Measurements from ENCODE around the gene MACROD2.

MACROD2 gene

GRCh38 chr20:15201602-15202001 is 1206.3 kb downstream of the MACROD2 start:
- DNase-seq: no peak

DNA sequence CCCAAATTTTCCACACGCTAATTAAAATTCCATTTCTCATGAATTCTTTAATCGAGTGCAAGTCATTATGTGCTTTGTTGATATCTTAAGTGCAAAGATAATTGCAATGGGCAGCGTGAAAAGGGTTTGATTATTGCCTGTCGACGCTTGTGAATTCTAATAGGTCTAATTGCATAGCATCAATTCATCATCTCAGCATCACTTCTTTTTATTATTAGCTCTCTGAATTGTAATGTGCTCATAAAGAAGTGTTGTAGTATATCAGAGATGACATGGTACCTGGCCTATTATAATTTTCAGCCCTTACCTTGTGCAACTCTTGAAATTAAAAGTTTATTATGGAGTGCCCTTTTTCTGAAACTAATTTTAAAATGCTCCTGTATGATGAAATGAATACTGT is 1208.9 kb downstream of the MACROD2 start:
- DNase-seq: no peak

DNA sequence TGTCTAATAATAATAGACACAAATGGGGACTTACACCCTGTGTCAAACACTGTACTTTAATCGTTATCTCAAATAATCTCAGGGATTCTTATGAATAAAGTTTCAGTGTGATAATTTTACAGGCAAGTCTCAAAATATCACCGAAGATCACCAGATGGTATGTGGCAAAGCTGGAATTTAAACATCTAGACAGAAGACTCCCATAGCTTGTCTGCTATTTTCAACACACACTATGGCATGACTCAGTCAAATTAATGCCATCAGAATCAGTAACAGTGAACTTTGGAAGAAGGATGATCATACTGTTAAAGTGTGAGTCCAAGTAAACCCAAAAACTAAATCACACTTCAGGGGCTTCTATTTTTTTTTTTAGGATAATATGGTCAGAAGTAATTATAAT is 1209.7 kb downstream of the MACROD2 start:
- DNase-seq: no peak

GRCh38 chr20:15205719-15206118 is 1210.4 kb downstream of the MACROD2 start:
- DNase-seq: no peak

DNA sequence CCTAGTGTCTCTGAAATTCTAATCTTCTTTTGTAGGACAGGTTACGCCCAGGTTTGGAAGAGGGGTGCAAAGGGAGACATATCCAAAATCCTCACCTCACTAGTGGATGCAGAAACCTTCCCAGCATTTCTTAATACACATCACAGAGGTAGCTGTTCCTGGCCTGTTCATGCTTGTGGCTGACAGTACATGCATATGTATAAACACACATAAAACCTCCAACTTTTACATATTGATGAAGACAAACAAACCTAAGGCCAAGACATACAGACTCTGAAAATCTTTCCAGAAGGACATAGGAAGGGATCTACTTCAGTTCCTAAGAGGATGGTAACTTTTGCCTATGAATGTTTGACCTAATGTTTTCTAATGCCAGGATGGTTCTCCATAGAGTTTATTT is 1214.2 kb downstream of the MACROD2 start:
- DNase-seq: no peak

DNA sequence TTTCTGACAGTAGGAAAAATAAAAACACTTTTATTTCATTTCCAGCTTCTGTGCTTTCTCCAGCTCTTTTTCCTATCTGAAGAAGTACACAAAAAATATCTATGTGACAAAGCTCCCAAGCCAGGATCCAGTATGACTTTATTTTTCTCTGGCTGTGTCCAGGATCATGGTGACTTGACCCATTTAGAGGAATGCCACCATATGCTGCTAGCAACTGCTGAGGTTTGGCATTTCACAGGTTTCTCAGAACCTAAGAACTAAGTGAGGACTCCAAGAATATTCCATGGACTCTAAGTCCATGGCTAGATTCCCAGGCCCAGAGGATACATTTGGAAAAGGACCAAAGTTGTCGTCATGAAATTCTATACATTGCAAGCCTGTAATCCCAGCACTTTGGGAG is 1218.7 kb downstream of the MACROD2 start:
- no peak for DNase-seq

- DNase-seq: no peak
These were observed 1224.8 kb downstream of the MACROD2 start for GRCh38 chr20:15220009-15220656.

DNA sequence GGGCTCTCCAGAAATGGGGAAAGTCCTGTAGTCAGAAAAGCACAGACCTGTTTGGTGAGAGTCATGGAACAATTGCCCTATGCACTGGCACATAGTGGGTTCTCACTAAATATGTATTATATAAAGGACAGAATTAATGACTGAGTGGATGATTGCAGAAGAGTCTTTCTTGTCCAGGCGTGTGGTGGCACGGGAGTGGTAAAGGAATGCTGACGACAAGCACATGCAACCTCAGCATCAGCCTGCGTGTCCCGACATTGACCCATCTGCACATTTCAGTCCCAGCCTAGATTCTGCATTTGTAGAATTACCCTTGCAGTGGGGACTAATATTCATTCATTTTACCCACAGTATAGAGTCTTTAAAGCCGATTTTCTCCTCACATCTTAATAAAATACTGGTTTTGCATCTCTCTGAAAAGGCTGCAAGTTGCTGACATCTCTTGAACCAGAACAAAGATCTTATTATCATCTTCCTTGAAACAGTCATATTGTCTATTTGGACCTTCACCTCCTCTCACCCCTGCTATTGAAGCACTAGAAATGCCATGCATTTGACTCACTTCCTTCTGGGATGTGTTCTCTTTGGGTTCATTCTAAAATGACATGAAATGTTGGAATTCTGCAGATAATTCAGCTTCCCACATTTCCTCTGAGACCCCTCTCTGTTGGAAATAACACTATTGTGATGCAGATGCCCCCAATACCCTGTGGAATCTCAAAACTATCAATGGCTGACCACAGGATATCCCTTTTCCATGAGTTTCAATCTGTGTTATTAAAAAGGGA is 1225.7 kb downstream of the MACROD2 start:
- no peak for DNase-seq

DNA sequence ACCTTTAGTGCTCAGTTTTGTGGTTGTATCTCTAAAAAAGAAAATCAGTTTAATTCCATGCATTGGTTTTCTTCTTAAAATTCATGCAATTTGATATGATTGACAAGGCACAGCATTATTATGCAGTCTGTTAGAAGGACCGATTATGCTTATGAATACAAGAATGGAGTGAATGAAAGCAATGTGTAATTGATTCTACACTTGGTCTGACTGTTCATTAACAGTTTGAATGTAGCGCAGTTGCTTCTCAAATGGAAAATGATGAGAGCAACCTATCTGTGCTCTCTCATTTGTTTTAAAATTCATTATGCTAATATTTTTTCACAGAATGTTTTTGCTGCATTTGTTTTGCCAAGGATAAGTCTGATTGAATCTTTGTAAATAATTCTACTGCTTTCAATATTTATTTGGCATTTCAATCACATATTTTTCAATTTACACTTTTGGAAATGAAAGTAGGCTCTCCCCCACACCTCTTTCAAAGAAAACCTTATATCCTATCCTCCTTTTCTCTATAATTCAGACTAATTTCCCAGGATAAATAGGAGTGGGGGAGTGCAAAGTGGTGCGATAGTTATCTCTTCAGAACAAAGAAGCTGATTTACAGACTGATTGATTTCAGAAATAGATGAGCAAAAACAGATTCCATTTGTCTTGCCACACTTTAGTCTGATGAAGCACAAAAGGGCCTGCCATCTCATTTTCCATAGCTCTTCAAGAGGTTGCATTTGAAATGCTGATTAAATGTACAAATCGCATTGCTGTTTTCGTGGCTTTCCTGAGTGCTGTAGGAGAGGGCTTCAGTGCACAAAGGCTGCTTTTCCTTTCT is 1227.4 kb downstream of the MACROD2 start:
- no peak for DNase-seq

GRCh38 chr20:15224199-15224598 is 1228.9 kb downstream of the MACROD2 start:
- no peak for DNase-seq

DNA sequence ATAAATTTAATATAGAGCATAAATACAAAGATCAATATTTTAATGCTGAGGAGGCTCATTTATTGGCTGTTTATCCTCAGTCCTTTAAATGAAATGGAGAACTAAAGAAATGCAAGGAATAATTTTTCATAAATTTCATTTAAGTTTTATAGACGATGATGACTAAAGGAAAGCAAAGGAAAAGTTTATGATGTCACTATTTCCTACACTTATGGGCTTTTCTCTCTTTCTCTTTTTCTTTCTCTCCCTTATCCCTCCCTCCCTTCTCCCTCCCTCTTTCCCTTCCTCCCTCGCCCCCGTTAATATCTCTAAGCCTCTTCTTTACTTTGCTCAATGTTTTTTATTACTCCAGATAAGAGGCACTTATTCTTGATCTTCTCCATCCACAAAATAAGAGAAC is 1231.8 kb downstream of the MACROD2 start:
- DNase-seq: no peak

DNA sequence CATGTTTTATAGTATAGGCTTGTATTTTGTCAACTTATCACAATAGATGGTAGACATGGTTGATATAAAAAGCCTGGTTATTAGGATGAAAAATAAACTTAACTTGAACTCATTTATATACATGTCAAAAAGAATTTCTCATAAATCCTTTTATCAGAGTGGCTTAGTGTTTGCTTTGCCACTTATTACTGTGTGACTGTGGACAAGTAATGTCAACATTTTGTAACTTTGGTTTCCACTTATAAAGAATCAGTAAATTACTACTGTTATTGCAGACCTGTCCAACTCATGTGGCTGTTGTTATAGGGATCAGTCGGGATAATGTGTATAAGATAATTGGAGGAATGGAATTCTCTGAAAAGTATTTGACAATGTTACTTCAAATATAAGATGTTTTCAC is 1236.9 kb downstream of the MACROD2 start:
- DNase-seq: no peak

DNA sequence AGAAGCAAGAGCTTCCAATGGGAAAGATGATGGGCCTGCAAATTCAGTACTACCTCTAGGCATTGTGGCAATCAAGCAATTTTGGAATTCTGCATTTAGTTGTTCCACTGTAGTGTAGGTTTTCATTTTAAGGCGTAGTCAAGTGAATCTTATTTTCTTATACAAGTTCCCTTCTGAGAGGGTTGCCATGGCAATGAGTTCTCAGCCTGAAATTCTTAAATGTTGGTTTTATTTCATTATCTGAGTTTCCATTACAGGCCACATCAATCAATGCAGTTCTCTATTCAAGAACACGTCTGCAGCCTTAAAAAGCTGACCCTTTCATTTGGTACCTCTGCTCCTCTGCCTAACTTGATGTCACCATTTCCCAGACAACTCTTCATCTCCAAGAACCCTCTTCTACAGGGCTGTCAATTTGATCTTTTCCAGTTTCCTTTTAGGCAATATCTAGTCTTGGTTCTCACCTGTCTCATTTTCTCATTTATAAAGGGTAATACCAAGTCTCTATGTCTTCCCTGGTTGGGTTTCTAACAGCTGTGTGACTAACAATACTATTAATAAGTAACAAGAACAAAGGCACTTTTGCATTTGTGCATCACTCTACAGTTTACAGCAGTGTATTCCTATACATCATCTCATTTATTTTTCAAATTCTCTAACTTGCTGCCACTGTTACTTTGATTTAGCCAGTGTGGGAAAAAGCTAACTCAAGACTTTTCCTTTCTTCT is 1240.3 kb downstream of the MACROD2 start:
- DNase-seq: no peak

DNA sequence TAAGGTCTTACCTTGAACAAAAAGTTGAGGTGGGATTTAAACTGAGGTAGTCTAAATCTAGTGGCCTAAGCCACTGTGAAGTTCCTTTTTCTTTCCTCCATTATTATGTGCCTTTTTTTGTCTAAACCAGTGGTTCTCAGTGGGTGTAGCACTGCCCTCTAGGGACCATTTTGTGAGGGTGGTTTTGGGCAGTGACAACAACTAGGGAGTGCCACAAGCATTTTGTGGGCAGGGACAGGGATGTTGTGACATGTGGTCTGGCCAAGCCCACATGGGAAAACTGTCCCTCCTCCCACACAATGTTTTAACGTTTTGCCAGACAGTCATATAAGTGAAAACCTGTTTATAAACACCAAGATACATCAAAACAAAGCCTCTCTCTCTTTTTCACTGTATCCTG is 1241.5 kb downstream of the MACROD2 start:
- DNase-seq: no peak

- DNase-seq: no peak
These were observed 1244.4 kb downstream of the MACROD2 start for GRCh38 chr20:15239542-15240206.

DNA sequence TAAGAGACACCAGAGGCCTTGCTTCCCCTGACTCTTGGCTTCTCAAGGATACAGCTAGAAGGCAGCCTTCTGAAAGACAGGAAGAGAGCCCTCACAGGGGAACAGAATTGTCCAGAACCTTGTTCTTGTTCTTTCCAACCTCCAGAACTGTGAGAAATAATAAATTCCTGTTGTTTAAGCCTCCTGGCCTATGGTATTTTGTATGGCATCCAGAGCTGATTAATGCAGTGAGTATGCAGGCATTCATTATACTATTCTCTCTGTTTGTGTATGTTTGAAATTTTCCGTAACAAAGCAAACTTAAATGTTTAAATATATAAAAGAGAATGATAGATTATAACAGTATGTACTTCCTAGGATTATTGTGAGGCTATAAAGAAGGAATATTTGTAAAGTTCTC is 1245.5 kb downstream of the MACROD2 start:
- no peak for DNase-seq

DNA sequence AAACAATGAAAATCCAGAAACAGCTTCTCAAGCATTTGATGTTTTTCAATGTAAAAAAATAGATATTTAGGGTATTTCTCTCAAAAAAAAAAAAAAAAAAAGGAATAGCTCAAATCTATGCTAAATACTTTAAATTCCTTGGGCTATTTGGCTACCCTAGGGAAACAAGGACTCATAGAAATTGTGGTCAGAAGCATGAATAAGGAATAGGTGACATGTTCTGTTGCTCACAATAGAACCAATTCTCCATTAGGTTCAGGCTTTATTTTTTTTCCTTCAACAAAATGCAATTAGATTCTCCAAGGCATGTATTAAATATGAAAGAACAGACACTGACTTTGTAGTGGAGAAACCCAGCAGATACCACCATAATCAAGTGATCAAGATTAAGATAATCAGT is 1246.4 kb downstream of the MACROD2 start:
- no peak for DNase-seq

DNA sequence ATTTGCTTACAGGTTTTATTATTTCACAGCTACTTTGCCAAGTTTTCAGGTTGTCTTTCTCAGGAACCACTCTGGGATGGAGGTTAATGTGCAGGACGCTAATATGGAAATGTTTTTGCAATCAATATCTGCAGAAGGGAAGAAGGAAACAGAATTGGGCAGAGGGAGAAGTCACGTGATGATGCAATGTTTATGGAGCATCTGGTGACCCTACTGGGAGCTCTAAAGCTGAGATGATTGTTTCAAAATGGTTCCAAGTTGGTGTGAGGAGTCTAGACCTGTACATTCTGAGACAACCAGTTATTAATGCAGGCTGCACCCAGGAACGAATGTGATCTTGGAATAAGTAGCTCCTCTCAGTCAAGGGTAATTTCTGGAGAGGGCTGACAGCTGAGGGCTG is 1247.5 kb downstream of the MACROD2 start:
- DNase-seq: no peak

GRCh38 chr20:15245896-15246295 is 1250.6 kb downstream of the MACROD2 start:
- DNase-seq: no peak

DNA sequence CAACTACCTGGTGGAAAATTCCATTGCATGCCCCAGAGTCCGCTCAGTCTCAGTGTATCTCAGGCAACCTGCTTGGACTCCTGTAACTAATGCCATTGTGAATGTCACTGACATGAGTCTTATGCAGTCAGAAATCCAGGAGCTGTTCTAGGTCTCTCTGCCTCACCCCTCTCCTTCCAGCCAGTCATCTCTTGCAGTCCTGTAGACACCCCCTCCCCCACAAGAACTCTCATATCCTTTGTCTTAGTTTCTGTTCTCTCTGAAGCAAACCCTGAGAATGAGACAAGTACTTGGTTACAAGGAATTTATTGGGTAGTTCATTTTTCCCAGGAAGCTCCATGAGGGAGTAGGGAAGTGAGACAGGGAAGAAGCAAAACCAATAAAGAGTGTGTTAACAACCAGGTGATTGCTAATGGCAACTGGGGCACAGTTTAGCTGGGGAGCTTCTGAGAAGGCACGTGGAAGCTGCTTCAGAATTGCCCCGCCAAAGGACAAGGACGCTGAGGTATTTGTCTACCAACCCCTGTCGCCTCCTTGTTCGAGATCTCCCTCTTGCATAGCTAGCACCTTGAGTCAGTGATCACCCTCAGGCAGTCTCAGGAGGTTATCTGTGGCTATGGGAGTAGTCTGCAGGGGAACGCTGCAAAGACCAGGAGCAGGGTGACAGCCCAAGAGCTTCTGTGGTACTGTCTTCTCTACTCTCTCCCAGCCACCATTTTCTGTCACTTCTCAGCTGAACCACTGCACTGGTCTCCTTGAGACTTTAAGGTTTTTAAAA is 1253.5 kb downstream of the MACROD2 start:
- no peak for DNase-seq

DNA sequence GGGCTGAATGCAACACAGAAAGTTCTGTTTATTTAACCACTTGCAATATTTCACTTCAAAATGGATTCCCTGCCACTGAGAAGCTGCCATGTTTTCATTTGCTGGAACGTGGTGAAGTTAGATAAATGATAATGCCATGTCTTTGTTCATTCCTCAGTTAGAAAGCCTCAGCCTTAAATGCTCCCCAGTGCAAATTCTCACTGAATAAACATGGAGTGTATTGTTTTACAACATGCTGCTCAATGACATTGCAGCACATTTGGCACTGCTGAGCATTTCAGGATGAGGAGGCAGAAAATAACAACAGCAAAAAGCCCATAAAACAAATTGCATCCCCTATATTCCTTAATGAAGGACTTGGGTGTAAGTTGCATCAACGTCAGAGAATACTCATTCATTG is 1255.9 kb downstream of the MACROD2 start:
- no peak for DNase-seq

- no peak for DNase-seq
These were observed 1257.0 kb downstream of the MACROD2 start for GRCh38 chr20:15252304-15252703.

All from NCI-H1092 (cell line).